ENCODE data around the gene GNG7. TPM values are rescaled to one million over a fixed set of nuclear protein-coding genes. Genes with fewer than 3 reads are reported as not detected.
"Not testable (repeated sequence)": the region's sequence is repeated elsewhere in the genome, so short reads cannot be mapped to it uniquely, and the experiment has no call there.

Gene GNG7
- total RNA-seq, 1 donor from 2014 or later = 0.14 TPM

- intact Hi-C loops (cut with micrococcal nuclease) = no loop called here
These were observed 55.5 kb downstream of the GNG7 start for GRCh38 chr19:2646866-2647535.

- intact Hi-C loops (cut with micrococcal nuclease) = no loop called here
These were observed 56.7 kb downstream of the GNG7 start for GRCh38 chr19:2645826-2646225.

- intact Hi-C loops (cut with micrococcal nuclease) = not testable (repeated sequence)
These were observed 59.3 kb downstream of the GNG7 start for GRCh38 chr19:2643123-2643737.

GRCh38 chr19:2641332-2641698, 61.2 kb downstream of the GNG7 start:
- intact Hi-C loops (cut with micrococcal nuclease) = no loop called here

- intact Hi-C loops (cut with micrococcal nuclease) = no loop called here
These were observed 61.7 kb downstream of the GNG7 start for GRCh38 chr19:2640563-2641331.

- intact Hi-C loops (cut with micrococcal nuclease) = no loop called here
These were observed 62.5 kb downstream of the GNG7 start for GRCh38 chr19:2639999-2640398.

GRCh38 chr19:2638417-2638940, 64.0 kb downstream of the GNG7 start:
- intact Hi-C loops (cut with micrococcal nuclease) = no loop called here

GRCh38 chr19:2636897-2637683, 65.4 kb downstream of the GNG7 start:
- intact Hi-C loops (cut with micrococcal nuclease) = loop anchor here (1.0 to 2.0 kb wide), 2 partner anchors 16 to 163 kb away; no protein-coding TSS in a partner anchor

GRCh38 chr19:2636141-2636896, 66.2 kb downstream of the GNG7 start:
- intact Hi-C loops (cut with micrococcal nuclease) = loop anchor here (2.0 kb wide), 1 partner anchor 16 kb away; no protein-coding TSS in a partner anchor

- intact Hi-C loops (cut with micrococcal nuclease) = no loop called here
These were observed 67.5 kb downstream of the GNG7 start for GRCh38 chr19:2634960-2635359.

- intact Hi-C loops (cut with micrococcal nuclease) = no loop called here
These were observed 68.1 kb downstream of the GNG7 start for GRCh38 chr19:2634228-2634951.

GRCh38 chr19:2633693-2634075, 68.8 kb downstream of the GNG7 start:
- intact Hi-C loops (cut with micrococcal nuclease) = no loop called here

GRCh38 chr19:2631213-2631821, 71.2 kb downstream of the GNG7 start:
- intact Hi-C loops (cut with micrococcal nuclease) = no loop called here

- intact Hi-C loops (cut with micrococcal nuclease) = no loop called here
These were observed 72.0 kb downstream of the GNG7 start for GRCh38 chr19:2630352-2631001.

- intact Hi-C loops (cut with micrococcal nuclease) = no loop called here
These were observed 72.8 kb downstream of the GNG7 start for GRCh38 chr19:2629491-2630351.

- intact Hi-C loops (cut with micrococcal nuclease) = no loop called here
These were observed 73.9 kb downstream of the GNG7 start for GRCh38 chr19:2628597-2628996.

GRCh38 chr19:2627855-2628254, 74.6 kb downstream of the GNG7 start:
- intact Hi-C loops (cut with micrococcal nuclease) = no loop called here

- intact Hi-C loops (cut with micrococcal nuclease) = no loop called here
These were observed 75.1 kb downstream of the GNG7 start for GRCh38 chr19:2627319-2627829.
